ENCODE results near the gene FATE1. TPM values are rescaled to one million over a fixed set of nuclear protein-coding genes. Genes with fewer than 3 reads are reported as not detected.

The FATE1 gene
- total and polyA plus RNA-seq, 12 donors = 0.25 to 2.2 (median 0.58) TPM; not detected in 5

DNA sequence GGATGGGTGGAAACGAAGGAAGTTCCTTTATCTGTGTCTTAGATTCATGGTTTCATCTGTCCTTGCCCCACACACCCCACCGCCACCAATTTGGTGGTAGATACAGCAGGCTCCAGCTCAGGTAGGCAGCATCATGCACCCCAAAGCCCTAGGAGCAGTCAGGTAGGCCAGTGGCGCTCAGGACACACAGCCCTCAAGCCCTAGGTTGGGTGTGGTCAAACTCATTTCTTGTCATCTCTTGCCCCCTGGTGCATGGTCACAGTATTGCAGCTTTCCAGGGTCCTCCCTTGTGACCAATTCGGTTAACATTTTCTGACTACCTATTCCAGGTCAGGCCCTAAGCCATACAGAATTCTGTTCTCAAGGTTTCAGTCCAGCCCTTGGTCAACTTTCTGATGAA is 35.0 kb upstream of the FATE1 start:
- H3K9me3 ChIP-seq = no peaks in the 10 kb centered on the region
- no peaks in the 10 kb centered on the region for H3K36me3 ChIP-seq
- TF ChIP-seq, protein P1, sequence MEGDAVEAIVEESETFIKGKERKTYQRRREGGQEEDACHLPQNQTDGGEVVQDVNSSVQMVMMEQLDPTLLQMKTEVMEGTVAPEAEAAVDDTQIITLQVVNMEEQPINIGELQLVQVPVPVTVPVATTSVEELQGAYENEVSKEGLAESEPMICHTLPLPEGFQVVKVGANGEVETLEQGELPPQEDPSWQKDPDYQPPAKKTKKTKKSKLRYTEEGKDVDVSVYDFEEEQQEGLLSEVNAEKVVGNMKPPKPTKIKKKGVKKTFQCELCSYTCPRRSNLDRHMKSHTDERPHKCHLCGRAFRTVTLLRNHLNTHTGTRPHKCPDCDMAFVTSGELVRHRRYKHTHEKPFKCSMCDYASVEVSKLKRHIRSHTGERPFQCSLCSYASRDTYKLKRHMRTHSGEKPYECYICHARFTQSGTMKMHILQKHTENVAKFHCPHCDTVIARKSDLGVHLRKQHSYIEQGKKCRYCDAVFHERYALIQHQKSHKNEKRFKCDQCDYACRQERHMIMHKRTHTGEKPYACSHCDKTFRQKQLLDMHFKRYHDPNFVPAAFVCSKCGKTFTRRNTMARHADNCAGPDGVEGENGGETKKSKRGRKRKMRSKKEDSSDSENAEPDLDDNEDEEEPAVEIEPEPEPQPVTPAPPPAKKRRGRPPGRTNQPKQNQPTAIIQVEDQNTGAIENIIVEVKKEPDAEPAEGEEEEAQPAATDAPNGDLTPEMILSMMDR (IDR thresholded peaks at IDR 0.05) = peak; percentile 22 to 65 (median 61)
- no peak overlapping the region for H3K27ac ChIP-seq
- intact Hi-C loops (cut with DNase I) = loop anchor here in 7 of 10 donors (1.0 to 10.0 kb wide), 5 partner anchors 174 to 530 kb away; no protein-coding TSS in a partner anchor
- WGBS, 2 donors = 54% methylated on average over 4 of the region's 4 CpGs
- ATAC-seq = peak in 5 of 8 donors; percentile 33 to 63 (median 61)
- H3K27me3 ChIP-seq = peaks cover 0 to 5% (median 0%) of the 10 kb centered on the region in 7 donors
- DNase-seq = no peak
- no peaks in the 10 kb centered on the region for H3K4me1 ChIP-seq
- no peak overlapping the region for H3K4me3 ChIP-seq

DNA sequence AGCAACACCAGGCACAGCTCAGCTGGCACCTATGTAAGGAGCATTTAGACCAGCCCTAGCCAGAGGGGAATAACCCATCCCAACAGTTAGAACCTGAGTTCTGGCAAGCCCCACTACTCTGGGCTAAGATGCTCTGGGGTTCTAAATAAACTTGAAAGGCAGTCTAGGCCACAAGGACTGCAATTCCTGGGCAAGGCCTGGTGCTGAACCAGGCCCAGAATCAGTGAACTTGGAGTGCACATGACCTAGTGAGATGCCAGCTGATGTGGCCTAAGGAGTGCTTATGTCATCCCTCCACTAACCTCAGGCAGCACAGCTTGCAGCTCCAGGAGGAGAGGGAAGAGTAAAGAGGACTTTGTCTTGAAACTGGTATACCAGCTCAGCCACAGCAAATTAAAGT is 28.2 kb upstream of the FATE1 start:
- TF ChIP-seq, protein P1 (IDR thresholded peaks at IDR 0.05) = no peak
- Histone ChIP-seq H3K4me3 (no peak overlapping the region), H3K36me3 (no peaks in the 10 kb centered on the region), H3K9me3 (no peaks in the 10 kb centered on the region), H3K4me1 (no peaks in the 10 kb centered on the region), H3K27me3 (peaks cover 0 to 5% (median 0%) of the 10 kb centered on the region in 7 donors), H3K27ac (no peak overlapping the region)
- intact Hi-C loops (cut with DNase I) = loop anchor here in 1 of 10 donors (10.0 kb wide), 1 partner anchor 323 kb away; no protein-coding TSS in a partner anchor
- DNase-seq (no peak), ATAC-seq (no peak)

DNA sequence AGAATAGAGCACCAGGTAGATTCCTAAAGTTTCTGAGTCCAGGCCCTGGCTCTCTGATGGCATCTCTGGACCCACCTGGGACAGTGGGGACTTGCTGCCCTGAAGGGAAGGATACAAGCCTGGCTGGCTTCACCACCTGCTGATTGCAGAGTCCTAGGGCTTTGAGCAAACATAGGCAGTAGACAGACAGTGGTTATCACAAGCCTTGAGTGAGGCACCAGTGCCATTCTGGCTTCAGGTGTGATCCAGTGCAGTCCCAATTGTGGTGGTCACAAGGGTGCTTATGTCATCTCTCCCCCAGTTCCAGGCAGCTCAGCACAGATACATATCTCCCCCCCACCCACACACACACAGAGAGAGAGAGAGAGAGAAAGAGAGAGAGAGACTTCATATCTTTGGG is 27.1 kb upstream of the FATE1 start:
- no peak for ATAC-seq
- TF ChIP-seq, protein P1 (IDR thresholded peaks at IDR 0.05) = no peak
- intact Hi-C loops (cut with DNase I) = loop anchor here in 1 of 10 donors (10.0 kb wide), 1 partner anchor 324 kb away; no protein-coding TSS in a partner anchor

DNA sequence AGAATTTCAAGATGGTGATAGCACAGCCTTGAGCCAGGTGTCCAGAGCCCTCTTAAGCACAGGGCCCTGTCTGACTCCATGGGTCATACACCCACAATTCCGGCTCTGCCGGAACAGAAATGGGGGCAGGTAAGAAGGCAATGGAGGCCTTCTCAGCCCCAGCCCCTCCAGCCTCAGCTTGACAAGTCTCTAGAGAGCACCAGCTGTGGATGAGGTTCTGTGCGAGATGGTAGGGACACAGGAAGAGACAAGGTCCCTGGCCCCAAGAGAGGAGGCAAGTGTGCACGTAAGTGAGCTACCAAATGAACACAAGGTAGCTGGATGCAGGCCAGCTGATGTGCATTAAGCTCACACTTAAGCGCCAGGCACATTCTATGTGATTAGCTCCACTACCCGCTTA is 23.0 kb upstream of the FATE1 start:
- TF ChIP-seq, protein P1 (IDR thresholded peaks at IDR 0.05) = no peak
- peaks cover 0 to 4% (median 0%) of the 10 kb centered on the region in 9 donors for H3K4me1 ChIP-seq
- no peak overlapping the region for H3K27ac ChIP-seq
- no peaks in the 10 kb centered on the region for H3K36me3 ChIP-seq
- intact Hi-C loops (cut with DNase I) = no loop called here
- ATAC-seq = no peak
- DNase-seq = no peak
- no peak overlapping the region for H3K4me3 ChIP-seq
- WGBS, 2 donors = 89 to 96% methylated on average over 6 of the region's 6 CpGs
- no peaks in the 10 kb centered on the region for H3K9me3 ChIP-seq
- H3K27me3 ChIP-seq = peaks cover 0 to 27% (median 0%) of the 10 kb centered on the region in 7 donors

More for the DNA sequence above, 27.1 kb upstream of the FATE1 start:
- no peak overlapping the region for H3K4me3 ChIP-seq
- peaks cover 0 to under 1% (median 0%) of the 10 kb centered on the region in 7 donors for H3K27me3 ChIP-seq
- H3K36me3 ChIP-seq = no peaks in the 10 kb centered on the region
- H3K4me1 ChIP-seq = no peaks in the 10 kb centered on the region
- H3K27ac ChIP-seq = no peak overlapping the region
- H3K9me3 ChIP-seq = no peaks in the 10 kb centered on the region
- no peak for DNase-seq
